GM19351 (cell line): Measurements from ENCODE around the gene GPHN.

Experiments used
- ATAC-seq: cut with Tn5 transposase; IDR thresholded peaks from one replicate; pipeline ENCODE4 v1.9.1; 2021; ENCODE audit warnings: mild to moderate bottlenecking, moderate library complexity; ENCODE audit not compliant: unreplicated experiment

GPHN gene

GRCh38 chr14:67137744-67138371, 629.9 kb downstream of the GPHN start:
- no peak for ATAC-seq

GRCh38 chr14:67140556-67140955, 632.6 kb downstream of the GPHN start:
- ATAC-seq = no peak

GRCh38 chr14:67141146-67141900, 633.4 kb downstream of the GPHN start:
- ATAC-seq = no peak

- no peak for ATAC-seq
Measured at GRCh38 chr14:67151082-67151666, 643.2 kb downstream of the GPHN start.

DNA sequence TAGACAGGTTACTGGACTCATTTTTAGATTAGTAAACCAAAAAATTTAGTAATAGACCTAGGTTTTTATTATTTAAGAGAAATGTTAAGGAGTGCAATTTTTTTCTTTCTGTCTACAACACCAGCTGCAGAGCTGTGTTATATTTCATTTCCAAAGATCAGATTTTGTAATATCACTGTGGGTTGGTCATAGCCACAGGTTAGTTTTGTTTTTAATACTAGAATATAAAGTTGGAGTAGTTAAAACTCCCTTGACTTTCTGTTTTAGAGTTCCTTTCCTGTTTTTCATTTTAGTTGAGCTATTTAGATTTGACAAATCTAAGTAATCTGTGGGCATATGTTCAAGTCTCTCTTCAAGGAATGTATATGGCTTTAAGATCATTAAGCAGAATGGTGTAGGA, 650.6 kb downstream of the GPHN start:
- no peak for ATAC-seq

GRCh38 chr14:67162385-67162784, 654.4 kb downstream of the GPHN start:
- no peak for ATAC-seq

- no peak for ATAC-seq
Measured at GRCh38 chr14:67166450-67166853, 658.5 kb downstream of the GPHN start.

DNA sequence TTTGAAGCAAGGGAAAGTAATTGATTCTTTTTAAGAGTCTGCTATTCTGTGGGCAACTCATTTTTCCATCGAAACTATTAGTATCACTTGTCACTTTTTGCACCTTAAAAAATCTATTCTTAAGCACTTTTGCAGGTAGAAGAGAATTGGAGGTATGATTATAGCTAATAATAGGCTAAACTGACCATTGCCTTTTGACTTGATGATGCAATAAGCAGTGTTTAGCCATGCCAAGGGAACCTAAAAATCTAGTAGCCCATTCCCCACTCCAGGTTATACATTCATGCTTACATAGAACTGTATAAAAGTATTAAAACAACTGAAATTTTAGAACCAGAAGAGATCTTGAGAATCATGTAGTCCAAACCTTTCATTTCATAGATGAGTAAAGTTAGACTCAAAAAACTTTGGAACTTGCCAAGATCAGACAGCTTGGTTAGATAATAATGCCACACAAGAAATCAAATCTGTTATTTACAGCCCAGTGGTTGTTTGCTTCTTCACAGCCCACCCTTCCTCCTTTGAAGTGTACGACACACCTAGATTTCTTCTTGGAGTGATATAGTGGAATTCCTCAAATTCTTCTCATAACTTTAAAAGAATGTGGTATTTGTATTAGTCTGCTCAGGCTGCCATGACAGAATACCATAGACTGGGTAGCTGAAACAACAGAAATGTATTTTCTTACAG, 659.6 kb downstream of the GPHN start:
- no peak for ATAC-seq

GRCh38 chr14:67168110-67168441, 660.1 kb downstream of the GPHN start:
- ATAC-seq = no peak

DNA sequence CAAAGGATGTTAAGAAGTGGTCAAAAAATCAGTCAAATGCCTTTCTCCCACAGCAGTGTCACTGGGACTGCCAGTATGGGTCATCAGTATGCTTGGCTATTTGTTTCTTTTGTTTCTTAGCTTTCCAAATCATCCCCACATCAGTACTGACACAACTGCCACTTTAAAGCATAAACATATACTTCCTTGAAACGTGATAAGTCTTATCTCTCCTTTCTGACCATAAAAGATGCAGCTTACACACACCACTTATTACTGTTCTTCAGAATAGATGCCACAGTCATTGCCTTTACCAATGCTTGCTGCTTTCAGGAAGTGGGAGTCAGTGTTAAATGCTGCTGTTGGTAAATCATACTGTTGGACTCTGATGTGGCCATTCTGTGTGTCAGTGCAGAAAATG, 662.7 kb downstream of the GPHN start:
- ATAC-seq = no peak

DNA sequence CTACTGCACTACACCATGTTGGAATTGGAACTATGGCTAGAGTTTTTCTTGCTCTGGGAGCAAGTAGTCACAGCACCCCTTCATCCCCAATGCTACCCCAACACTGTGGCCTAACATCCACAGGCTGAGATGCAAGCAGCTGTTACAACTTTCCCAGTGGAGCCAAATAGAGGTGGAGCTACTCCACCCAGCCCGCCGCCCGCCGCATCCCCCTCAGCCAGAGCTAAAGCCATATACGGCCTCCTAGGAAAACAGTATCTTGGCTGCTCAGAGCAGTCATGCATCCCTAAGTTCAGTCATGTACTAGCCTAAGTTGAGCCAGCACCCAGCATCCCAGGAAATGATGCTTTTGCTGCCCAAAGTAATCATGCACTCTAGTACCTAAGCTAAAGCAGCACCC, 664.1 kb downstream of the GPHN start:
- ATAC-seq = no peak

GRCh38 chr14:67172520-67172919, 664.6 kb downstream of the GPHN start:
- ATAC-seq = no peak

GRCh38 chr14:67173719-67174118, 665.8 kb downstream of the GPHN start:
- ATAC-seq = no peak

- ATAC-seq = no peak
Measured at GRCh38 chr14:67186172-67186768, 678.3 kb downstream of the GPHN start.

- ATAC-seq = no peak
Measured at GRCh38 chr14:67186789-67187584, 679.0 kb downstream of the GPHN start.

GRCh38 chr14:67187826-67188225, 679.9 kb downstream of the GPHN start:
- no peak for ATAC-seq

DNA sequence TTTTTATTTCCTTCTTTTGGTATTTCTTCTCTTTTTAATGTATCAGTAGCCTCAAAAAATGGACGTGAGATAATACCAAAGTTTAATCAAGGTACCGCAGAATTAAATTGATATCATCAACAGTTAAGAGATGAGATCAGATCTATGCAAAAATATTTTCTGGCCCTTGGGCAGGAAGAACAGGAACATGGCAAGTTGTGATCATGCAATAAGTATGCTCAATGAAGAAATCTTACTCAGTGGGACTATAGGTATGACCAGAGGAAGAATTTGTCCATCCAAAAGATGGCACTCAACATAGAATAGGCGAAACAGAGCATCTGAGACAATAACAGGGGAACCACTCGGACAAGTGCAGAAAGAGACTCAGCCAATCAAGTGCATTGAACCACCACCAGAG, 680.4 kb downstream of the GPHN start:
- no peak for ATAC-seq

- no peak for ATAC-seq
Measured at GRCh38 chr14:67191768-67192290, 683.9 kb downstream of the GPHN start.

- ATAC-seq = no peak
Measured at GRCh38 chr14:67192366-67192765, 684.4 kb downstream of the GPHN start.

- ATAC-seq = no peak
Measured at GRCh38 chr14:67195279-67195678, 687.3 kb downstream of the GPHN start.
